Measurements from ENCODE around the gene DAP. TPM values are rescaled to one million over a fixed set of nuclear protein-coding genes. Genes with fewer than 3 reads are reported as not detected.
A peak's percentile ranks its signal among the peaks of the same experiment; 100 is the strongest.

Gene DAP
- total and polyA plus RNA-seq, 5 experiments from 2014 or later, result 31.0 to 71.9 (median 42.7) TPM

DNA sequence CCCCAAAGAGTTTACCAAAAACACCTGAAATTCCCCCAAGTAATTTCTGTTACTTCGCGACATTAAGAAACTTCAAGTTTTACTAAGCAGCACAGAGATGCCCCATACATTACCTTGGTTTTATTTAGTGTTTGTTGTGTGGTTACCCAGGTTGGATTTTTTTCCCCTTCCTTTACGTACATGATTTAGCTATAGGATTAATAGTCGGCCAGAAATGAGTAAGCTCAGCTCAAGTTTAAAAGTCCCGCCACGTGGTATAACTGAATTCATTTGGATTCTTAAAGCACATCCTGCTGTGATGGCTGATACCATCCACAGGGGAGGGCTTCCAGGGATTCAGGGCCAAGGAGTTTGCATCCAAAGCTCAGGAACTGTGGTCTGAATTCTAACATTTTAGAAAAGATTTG lies 75.9 kb downstream of the DAP start:
- ATAC-seq (no peak), DNase-seq (no peak)
- H3K27me3 Mint-ChIP-seq, result no peaks in the 10 kb centered on the region
- no peak overlapping the region for H3K4me3 Mint-ChIP-seq
- no peak overlapping the region for H3K27ac Mint-ChIP-seq
- H3K9me3 Mint-ChIP-seq, result no peaks in the 10 kb centered on the region
- peaks cover 4 to 57% (median 39%) of the 10 kb centered on the region in 3 donors for H3K36me3 Mint-ChIP-seq
- POLR2A ChIA-PET, result no interaction called here
- H3K4me1 Mint-ChIP-seq, result peaks cover 0 to 6% (median 0%) of the 10 kb centered on the region in 4 donors

GRCh38 chr5:10684303-10685086 lies 76.5 kb downstream of the DAP start:
- Mint-ChIP-seq H3K4me3 (no peak overlapping the region), H3K4me1 (peaks cover 0 to 6% (median 0%) of the 10 kb centered on the region in 4 donors), H3K27ac (no peak overlapping the region), H3K36me3 (peaks cover 4 to 63% (median 45%) of the 10 kb centered on the region in 3 donors), H3K9me3 (no peaks in the 10 kb centered on the region), H3K27me3 (no peaks in the 10 kb centered on the region)
- POLR2A ChIA-PET, result no interaction called here
- ATAC-seq (no peak), DNase-seq (no peak)

DNA sequence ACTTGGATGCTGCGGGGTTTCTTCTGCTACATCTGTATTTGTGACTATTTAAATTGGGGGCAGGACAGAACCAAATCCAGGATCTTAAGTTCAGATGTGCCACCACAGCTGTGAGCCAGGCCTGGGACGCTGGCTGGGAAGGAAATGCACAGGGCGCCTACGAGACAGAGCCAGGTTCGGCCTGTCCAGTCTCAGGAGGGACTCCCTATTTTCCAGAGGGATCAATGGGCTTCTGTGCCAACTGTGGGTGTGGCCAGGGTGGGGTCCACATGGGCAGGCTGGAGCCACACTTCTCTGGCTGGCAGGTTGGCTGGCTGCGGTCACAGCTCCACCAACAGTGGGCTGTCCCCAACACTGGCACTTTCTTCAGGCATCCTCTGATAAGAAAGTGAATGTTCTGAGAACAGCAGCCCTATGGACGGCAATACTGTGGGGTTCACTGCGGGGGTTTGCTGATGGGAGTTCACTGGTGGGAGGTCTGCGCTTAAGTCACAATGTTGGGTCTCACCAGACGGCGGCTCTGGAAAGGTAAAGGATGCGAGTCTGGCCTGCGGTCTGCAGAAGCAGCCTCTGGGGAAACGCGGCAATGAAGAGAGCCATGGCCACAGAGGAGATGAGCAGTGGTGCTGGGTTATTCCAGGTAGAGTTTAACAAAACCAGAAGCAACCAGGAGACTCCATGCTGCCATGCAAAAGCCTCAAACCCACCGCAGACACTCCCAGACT lies 78.1 kb downstream of the DAP start:
- ATAC-seq, result no peak
- Mint-ChIP-seq H3K27ac (peak overlapping the region in 3 of 10 donors; percentile 22 to 47 (median 22)), H3K4me1 (peaks cover 0 to 6% (median 0%) of the 10 kb centered on the region in 4 donors), H3K36me3 (peaks cover 7 to 76% (median 55%) of the 10 kb centered on the region in 3 donors), H3K9me3 (peaks cover 0 to 2% (median 0%) of the 10 kb centered on the region in 9 donors), H3K27me3 (no peaks in the 10 kb centered on the region), H3K4me3 (no peak overlapping the region)
- no peak for DNase-seq
- POLR2A ChIA-PET, result no interaction called here

- peaks cover 12 to 79% (median 59%) of the 10 kb centered on the region in 3 donors for H3K36me3 Mint-ChIP-seq
- no peak overlapping the region for H3K4me3 Mint-ChIP-seq
- ATAC-seq (no peak), DNase-seq (no peak)
- peaks cover 0 to 12% (median 5%) of the 10 kb centered on the region in 9 donors for H3K9me3 Mint-ChIP-seq
- peaks cover 0 to 6% (median 0%) of the 10 kb centered on the region in 4 donors for H3K4me1 Mint-ChIP-seq
- POLR2A ChIA-PET, result no interaction called here
- peak overlapping the region in 1 of 10 donors; percentile 20 for H3K27ac Mint-ChIP-seq
- H3K27me3 Mint-ChIP-seq, result no peaks in the 10 kb centered on the region
Measured at GRCh38 chr5:10681731-10682679, 79.0 kb downstream of the DAP start.

DNA sequence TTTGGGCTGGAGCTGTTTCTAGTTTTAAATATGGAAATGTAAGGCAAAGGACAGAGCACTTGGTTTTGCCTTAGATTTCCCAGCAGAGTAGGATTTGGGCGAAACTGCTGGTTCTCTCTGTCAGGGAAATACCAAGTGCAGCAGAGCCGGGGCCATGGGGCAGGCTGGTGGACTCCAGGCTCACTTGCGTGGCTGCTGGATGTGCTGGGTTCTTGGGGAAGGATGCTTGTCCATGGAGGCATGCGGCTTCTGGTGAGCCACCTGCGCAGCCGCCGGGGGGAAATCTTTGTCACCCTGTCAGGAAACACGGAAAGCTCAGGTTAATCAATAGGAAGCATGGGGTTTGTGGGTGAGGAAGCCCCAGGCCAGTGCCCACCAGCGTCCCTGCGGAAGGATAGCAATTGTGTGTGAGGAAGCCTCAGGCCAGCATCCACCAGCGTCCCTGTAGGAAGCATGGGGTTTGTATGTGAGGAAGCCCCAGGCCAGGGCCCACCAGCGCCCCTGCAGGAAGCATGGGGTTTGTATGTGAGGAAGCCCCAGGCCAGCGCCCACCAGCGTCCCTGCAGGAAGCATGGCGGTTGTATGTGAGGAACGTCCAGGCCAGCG lies 80.1 kb downstream of the DAP start:
- H3K9me3 Mint-ChIP-seq, result peaks cover 0 to 21% (median 7%) of the 10 kb centered on the region in 9 donors
- POLR2A ChIA-PET, result no interaction called here
- peaks cover 16 to 70% (median 54%) of the 10 kb centered on the region in 3 donors for H3K36me3 Mint-ChIP-seq
- no peak overlapping the region for H3K4me3 Mint-ChIP-seq
- ATAC-seq (no peak), DNase-seq (no peak)
- no peaks in the 10 kb centered on the region for H3K27me3 Mint-ChIP-seq
- no peaks in the 10 kb centered on the region for H3K4me1 Mint-ChIP-seq
- no peak overlapping the region for H3K27ac Mint-ChIP-seq

GRCh38 chr5:10679336-10679988 lies 81.6 kb downstream of the DAP start:
- ATAC-seq, result no peak
- H3K4me3 Mint-ChIP-seq, result no peak overlapping the region
- H3K27me3 Mint-ChIP-seq, result no peaks in the 10 kb centered on the region
- POLR2A ChIA-PET, result no interaction called here
- H3K36me3 Mint-ChIP-seq, result peaks cover 16 to 61% (median 54%) of the 10 kb centered on the region in 3 donors
- H3K4me1 Mint-ChIP-seq, result no peaks in the 10 kb centered on the region
- H3K9me3 Mint-ChIP-seq, result peaks cover 0 to 26% (median 8%) of the 10 kb centered on the region in 9 donors
- no peak for DNase-seq
- no peak overlapping the region for H3K27ac Mint-ChIP-seq

- DNase-seq (no peak), ATAC-seq (no peak)
- Mint-ChIP-seq H3K27me3 (no peaks in the 10 kb centered on the region), H3K9me3 (peaks cover 0 to 26% (median 8%) of the 10 kb centered on the region in 9 donors), H3K27ac (no peak overlapping the region), H3K36me3 (peaks cover 16 to 50% (median 50%) of the 10 kb centered on the region in 3 donors), H3K4me1 (no peaks in the 10 kb centered on the region), H3K4me3 (no peak overlapping the region)
- POLR2A ChIA-PET, result no interaction called here
Measured at GRCh38 chr5:10678244-10678643, 82.8 kb downstream of the DAP start.

GRCh38 chr5:10677533-10677932 lies 83.5 kb downstream of the DAP start:
- Mint-ChIP-seq H3K27me3 (no peaks in the 10 kb centered on the region), H3K4me1 (no peaks in the 10 kb centered on the region), H3K36me3 (peaks cover 16 to 44% (median 43%) of the 10 kb centered on the region in 3 donors), H3K9me3 (peaks cover 0 to 26% (median 8%) of the 10 kb centered on the region in 9 donors), H3K4me3 (no peak overlapping the region), H3K27ac (no peak overlapping the region)
- no peak for DNase-seq
- POLR2A ChIA-PET, result no interaction called here
- no peak for ATAC-seq

DNA sequence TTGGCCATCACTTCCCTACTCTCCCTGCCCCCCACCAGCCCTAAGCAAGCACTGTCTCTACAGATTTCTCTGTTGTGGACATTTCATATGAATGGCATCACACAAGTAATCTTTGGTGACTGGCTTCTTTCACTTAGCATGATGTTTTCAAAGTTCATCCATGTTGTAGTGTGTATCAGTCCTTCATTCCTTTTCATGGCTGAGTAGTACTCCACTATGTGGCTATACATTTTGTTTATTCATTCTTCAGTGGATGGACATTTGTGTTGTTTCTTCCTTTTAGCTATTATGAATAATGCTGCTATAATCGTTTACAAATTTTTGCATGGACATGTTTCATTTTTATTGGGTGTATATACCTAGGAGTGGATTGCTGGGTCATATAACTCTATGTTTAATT lies 84.1 kb downstream of the DAP start:
- Mint-ChIP-seq H3K27ac (no peak overlapping the region), H3K27me3 (no peaks in the 10 kb centered on the region), H3K9me3 (peaks cover 0 to 26% (median 8%) of the 10 kb centered on the region in 9 donors), H3K4me3 (no peak overlapping the region), H3K4me1 (no peaks in the 10 kb centered on the region), H3K36me3 (peaks cover 16 to 40% (median 40%) of the 10 kb centered on the region in 3 donors)
- no peak for DNase-seq
- POLR2A ChIA-PET, result no interaction called here
- no peak for ATAC-seq

- Mint-ChIP-seq H3K4me1 (peaks cover 0 to 2% (median 0%) of the 10 kb centered on the region in 4 donors), H3K36me3 (peaks cover 16 to 40% (median 40%) of the 10 kb centered on the region in 3 donors), H3K9me3 (peaks cover 0 to 26% (median 8%) of the 10 kb centered on the region in 9 donors), H3K27ac (peak overlapping the region in 1 of 10 donors; percentile 3), H3K27me3 (no peaks in the 10 kb centered on the region), H3K4me3 (no peak overlapping the region)
- no peak for ATAC-seq
- POLR2A ChIA-PET, result no interaction called here
- no peak for DNase-seq
Measured at GRCh38 chr5:10676224-10676623, 84.8 kb downstream of the DAP start.

DNA sequence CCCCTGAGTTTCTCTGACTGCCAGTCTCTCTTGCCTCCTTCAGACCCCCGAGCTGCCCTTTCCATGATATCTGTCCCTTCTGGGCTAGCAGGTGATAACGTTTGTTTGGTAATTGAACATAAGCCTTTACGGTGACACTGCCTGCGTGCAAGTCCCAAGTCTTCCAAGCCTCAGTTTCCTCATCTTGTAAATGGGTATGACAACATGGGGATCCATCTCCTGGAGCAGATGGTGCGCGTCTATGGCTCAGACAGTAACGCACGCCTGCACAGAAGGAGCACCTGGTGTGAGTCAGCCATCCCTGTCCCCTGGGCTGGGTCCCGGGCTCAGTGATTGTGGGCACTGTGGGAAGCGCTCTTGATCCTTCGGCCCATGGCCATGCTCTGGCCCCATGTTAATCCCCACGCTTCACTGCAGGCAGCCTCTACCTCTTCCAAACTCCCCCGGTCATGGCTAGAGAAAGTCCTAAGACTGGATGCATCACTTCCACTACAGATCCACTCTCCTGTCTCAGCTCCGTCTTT lies 85.8 kb downstream of the DAP start:
- POLR2A ChIA-PET, result no interaction called here
- peaks cover 0 to 3% (median 0%) of the 10 kb centered on the region in 4 donors for H3K4me1 Mint-ChIP-seq
- no peaks in the 10 kb centered on the region for H3K27me3 Mint-ChIP-seq
- H3K9me3 Mint-ChIP-seq, result peaks cover 0 to 26% (median 8%) of the 10 kb centered on the region in 9 donors
- H3K4me3 Mint-ChIP-seq, result no peak overlapping the region
- ATAC-seq, result no peak
- peaks cover 16 to 32% (median 31%) of the 10 kb centered on the region in 3 donors for H3K36me3 Mint-ChIP-seq
- H3K27ac Mint-ChIP-seq, result peak overlapping the region in 1 of 10 donors; percentile 43
- DNase-seq, result no peak

Measured in naive thymus-derived CD8-positive, alpha-beta T cell (primary cell).